ENCODE measurements around the gene MMD. TPM values are rescaled to one million over a fixed set of nuclear protein-coding genes. Genes with fewer than 3 reads are reported as not detected.

The MMD gene
- total RNA-seq, 5 donors from 2014 or later (not counting 1 experiment from before 2014, with no cell fraction given), result 12.8 to 26.3 (median 17.5) TPM

DNA sequence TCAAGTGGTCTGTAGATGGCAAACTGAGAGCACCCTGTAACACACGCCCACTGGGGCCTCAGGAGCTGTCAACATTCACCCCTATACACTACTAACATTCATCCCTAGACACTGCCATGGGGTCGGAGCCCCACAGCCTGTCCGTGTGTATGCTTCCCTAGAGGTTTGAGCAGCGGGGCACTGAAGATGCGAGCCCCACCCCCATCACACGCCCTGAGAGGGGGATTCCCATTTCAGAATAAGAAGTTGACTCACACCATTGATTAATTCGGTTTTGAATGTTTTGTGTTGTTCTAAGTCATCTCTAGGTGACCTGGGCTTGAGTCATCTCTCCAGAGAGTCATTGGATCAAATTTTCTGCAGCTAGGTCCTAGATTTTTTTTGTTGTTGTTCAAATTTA, 37.3 kb upstream of the MMD start:
- Histone ChIP-seq H3K27me3 (replicated peaks in 1 of 2; ENCODE audit: control insufficient read depth in 2 of 2, extremely low read depth in 1 of 2, insufficient read depth in 2 of 2, low read length in 1 of 2) (peaks cover 0 to 10% of the 10 kb centered on the region in 2 experiments), H3K4me1 (ENCODE audit: control insufficient read depth in 1 of 2, extremely low read depth in 1 of 2, insufficient read depth in 2 of 2, low read length in 2 of 2) (peaks cover 0 to 4% of the 10 kb centered on the region in 2 experiments), H3K9me3 (no peaks in the 10 kb centered on the region), H3K27ac (ENCODE audit: low read length) (no peak overlapping the region), H3K4me3 (ENCODE audit: control insufficient read depth in 1 of 2, extremely low read depth in 1 of 2, low read length in 1 of 2) (no peak overlapping the region), H3K36me3 (ENCODE audit: control insufficient read depth in 2 of 2, extremely low read depth in 1 of 2, insufficient read depth in 1 of 2, low read length in 1 of 2) (no peaks in the 10 kb centered on the region)
- peaks cover 0 to 3% (median 0%) of the 10 kb centered on the region in 3 donors for H3K4me1 Mint-ChIP-seq
- ChIA-PET CTCF (no interaction called here), POLR2A (no interaction called here)
- no peaks in the 10 kb centered on the region for H3K9me3 Mint-ChIP-seq
- ATAC-seq (replicated peaks in 1 of 4) (no peak), DNase-seq (no peak)
- H3K36me3 Mint-ChIP-seq, result no peaks in the 10 kb centered on the region
- WGBS (ENCODE audit: insufficient coverage), result no CpG with 5 or more reads among the region's 7 CpGs
- H3K4me3 Mint-ChIP-seq, result no peak overlapping the region
- peaks cover 3 to 7% of the 10 kb centered on the region in 2 donors for H3K27me3 Mint-ChIP-seq
- H3K27ac Mint-ChIP-seq, result no peak overlapping the region

DNA sequence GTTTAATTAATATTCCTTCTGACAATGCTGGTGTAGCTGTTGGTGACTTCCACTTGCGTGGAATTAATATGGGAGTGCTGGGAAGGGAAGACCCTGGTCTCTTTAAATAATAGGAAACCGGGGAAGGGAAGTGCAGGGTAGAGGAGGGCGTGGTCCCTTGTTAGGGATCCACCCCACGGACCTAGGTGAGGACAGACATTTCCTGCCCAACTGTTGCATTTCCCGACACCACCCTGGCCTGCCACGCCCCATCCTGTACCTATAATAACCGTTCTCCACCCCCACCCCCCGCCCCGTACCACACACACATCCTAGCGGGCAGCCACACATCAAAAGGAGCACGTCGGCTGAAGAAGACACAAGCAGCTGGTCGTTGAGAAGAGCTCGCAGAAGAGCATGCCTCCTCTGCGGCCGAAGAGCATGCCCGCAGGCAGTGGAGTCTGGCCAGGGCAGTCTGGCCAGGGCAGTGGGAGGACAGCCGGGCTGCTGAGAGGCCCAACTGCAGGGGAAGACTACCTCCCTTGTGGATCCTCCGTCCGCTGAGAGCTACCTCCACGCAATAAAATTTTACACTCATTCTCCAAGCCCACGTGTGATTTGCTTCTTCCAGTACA, 36.8 kb upstream of the MMD start:
- H3K36me3 Mint-ChIP-seq, result no peaks in the 10 kb centered on the region
- CTCF ChIA-PET, result no interaction called here
- no peaks in the 10 kb centered on the region for H3K9me3 ChIP-seq

DNA sequence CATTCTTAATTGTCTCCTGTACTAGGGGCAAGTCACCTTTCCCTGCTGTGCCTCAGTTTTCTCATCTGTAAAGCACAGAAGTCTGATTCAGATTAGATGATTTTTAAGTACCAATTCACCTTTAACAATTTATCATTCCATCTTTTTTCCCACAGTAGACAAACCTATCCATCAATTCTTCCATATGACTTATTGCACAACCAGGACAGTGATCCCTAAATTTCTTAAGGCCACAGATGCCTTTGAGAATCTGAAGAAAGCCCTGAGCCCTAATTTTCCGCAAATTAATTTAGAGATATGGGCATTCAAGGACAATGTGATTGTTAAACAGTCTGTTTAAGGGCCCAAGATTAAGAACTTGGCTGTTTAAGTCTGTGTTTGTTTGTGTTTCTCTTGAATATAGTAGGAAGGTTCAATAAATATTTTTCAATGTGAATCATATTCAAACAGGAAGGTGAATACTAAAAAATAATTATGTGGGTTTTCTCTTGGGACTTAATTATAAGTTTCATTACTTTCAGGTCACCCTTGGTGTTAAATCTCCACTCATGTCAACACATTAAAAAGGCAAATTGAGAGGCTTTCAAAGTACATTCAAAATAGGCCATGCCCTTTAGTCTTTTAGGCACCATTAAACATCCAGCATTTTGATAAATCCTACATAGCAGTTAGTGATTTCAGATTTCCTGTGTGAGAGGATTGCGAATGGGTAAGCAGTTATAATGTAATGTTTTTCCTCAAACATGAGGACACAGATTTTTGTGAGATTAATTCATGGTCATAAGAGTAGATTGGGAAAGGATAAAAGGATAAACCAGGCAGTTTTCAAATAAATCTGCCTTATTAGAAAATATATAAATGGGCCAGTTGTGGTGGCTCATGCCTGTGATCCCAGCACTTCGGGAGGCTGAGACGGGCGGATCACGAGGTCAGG, 34.9 kb upstream of the MMD start:
- DNase-seq (no peak), ATAC-seq (replicated peaks in 1 of 4) (no peak)
- H3K27ac Mint-ChIP-seq, result no peak overlapping the region
- H3K27me3 Mint-ChIP-seq, result peaks cover 6 to 10% of the 10 kb centered on the region in 2 donors
- 89% methylated on average over 1 of the region's 6 CpGs for whole genome bisulfite sequencing (ENCODE audit: insufficient coverage)
- ChIA-PET CTCF (no interaction called here), POLR2A (no interaction called here)
- H3K4me1 Mint-ChIP-seq, result peaks cover 0 to 3% (median 0%) of the 10 kb centered on the region in 3 donors
- Histone ChIP-seq H3K27me3 (replicated peaks in 1 of 2; ENCODE audit: control insufficient read depth in 2 of 2, extremely low read depth in 1 of 2, insufficient read depth in 2 of 2, low read length in 1 of 2) (peaks cover 0 to 10% of the 10 kb centered on the region in 2 experiments), H3K36me3 (ENCODE audit: control insufficient read depth in 2 of 2, extremely low read depth in 1 of 2, insufficient read depth in 1 of 2, low read length in 1 of 2) (no peaks in the 10 kb centered on the region), H3K27ac (ENCODE audit: low read length) (no peak overlapping the region), H3K4me1 (ENCODE audit: control insufficient read depth in 1 of 2, extremely low read depth in 1 of 2, insufficient read depth in 2 of 2, low read length in 2 of 2) (peaks cover 2 to 4% of the 10 kb centered on the region in 2 experiments), H3K9me3 (no peaks in the 10 kb centered on the region), H3K4me3 (ENCODE audit: control insufficient read depth in 1 of 2, extremely low read depth in 1 of 2, low read length in 1 of 2) (no peak overlapping the region)
- no peaks in the 10 kb centered on the region for H3K36me3 Mint-ChIP-seq
- H3K9me3 Mint-ChIP-seq, result no peaks in the 10 kb centered on the region
- no peak overlapping the region for H3K4me3 Mint-ChIP-seq

More for the DNA sequence above, 36.8 kb upstream of the MMD start:
- Histone ChIP-seq H3K4me3 (ENCODE audit: control insufficient read depth in 1 of 2, extremely low read depth in 1 of 2, low read length in 1 of 2) (no peak overlapping the region), H3K4me1 (ENCODE audit: control insufficient read depth in 1 of 2, extremely low read depth in 1 of 2, insufficient read depth in 2 of 2, low read length in 2 of 2) (peaks cover 0 to 4% of the 10 kb centered on the region in 2 experiments), H3K27ac (ENCODE audit: low read length) (no peak overlapping the region), H3K36me3 (ENCODE audit: control insufficient read depth in 2 of 2, extremely low read depth in 1 of 2, insufficient read depth in 1 of 2, low read length in 1 of 2) (no peaks in the 10 kb centered on the region), H3K27me3 (replicated peaks in 1 of 2; ENCODE audit: control insufficient read depth in 2 of 2, extremely low read depth in 1 of 2, insufficient read depth in 2 of 2, low read length in 1 of 2) (peaks cover 0 to 10% of the 10 kb centered on the region in 2 experiments)
- Mint-ChIP-seq H3K27me3 (peaks cover 6 to 10% of the 10 kb centered on the region in 2 donors), H3K4me3 (no peak overlapping the region), H3K4me1 (peaks cover 0 to 3% (median 0%) of the 10 kb centered on the region in 3 donors), H3K9me3 (no peaks in the 10 kb centered on the region), H3K27ac (no peak overlapping the region)
- DNase-seq (no peak), ATAC-seq (replicated peaks in 1 of 4) (no peak)
- POLR2A ChIA-PET, result no interaction called here
- 68% methylated on average over 12 of the region's 22 CpGs for WGBS (ENCODE audit: insufficient coverage)

DNA sequence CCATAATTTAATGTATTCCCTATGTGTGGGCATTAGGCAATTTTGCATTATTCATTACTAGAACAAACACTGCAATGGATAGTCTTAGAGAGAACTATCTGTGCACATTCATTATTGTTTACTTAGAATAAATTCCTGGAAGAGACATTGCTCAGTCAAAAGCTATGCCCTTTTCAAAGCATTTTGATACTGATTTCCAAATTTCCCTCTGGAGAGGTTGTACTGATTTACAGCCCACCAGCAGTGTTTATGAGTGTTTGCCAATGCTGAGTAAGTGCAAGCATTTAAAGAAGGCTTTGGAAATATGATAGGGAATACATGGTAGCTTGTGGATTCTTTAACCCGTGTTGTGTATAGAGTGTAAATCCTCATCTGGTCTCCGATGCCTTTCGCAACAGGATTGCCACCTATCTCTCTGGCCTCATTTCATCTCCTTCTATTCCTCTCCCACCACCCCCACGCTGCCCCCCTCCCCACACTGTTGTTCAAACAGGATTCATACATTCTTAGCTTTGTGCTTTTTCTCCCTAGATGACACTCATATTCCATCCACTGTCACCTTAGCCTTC, 33.4 kb upstream of the MMD start:
- H3K27me3 ChIP-seq (replicated peaks in 1 of 2; ENCODE audit: control insufficient read depth in 2 of 2, extremely low read depth in 1 of 2, insufficient read depth in 2 of 2, low read length in 1 of 2), result peaks cover 0 to 10% of the 10 kb centered on the region in 2 experiments
- H3K27ac ChIP-seq (ENCODE audit: low read length), result no peak overlapping the region
- Mint-ChIP-seq H3K27ac (no peak overlapping the region), H3K27me3 (peaks cover 6 to 14% of the 10 kb centered on the region in 2 donors), H3K4me1 (peaks cover 2 to 7% (median 3%) of the 10 kb centered on the region in 3 donors), H3K36me3 (no peaks in the 10 kb centered on the region), H3K9me3 (no peaks in the 10 kb centered on the region), H3K4me3 (no peak overlapping the region)
- 88% methylated on average over 2 of the region's 4 CpGs for WGBS (ENCODE audit: insufficient coverage)
- peaks cover 3 to 4% of the 10 kb centered on the region in 2 experiments for H3K4me1 ChIP-seq (ENCODE audit: control insufficient read depth in 1 of 2, extremely low read depth in 1 of 2, insufficient read depth in 2 of 2, low read length in 2 of 2)
- no peak for ATAC-seq (replicated peaks in 1 of 4)
- CTCF ChIA-PET, result no interaction called here
- H3K4me3 ChIP-seq (ENCODE audit: control insufficient read depth in 1 of 2, extremely low read depth in 1 of 2, low read length in 1 of 2), result no peak overlapping the region
- no peaks in the 10 kb centered on the region for H3K36me3 ChIP-seq (ENCODE audit: control insufficient read depth in 2 of 2, extremely low read depth in 1 of 2, insufficient read depth in 1 of 2, low read length in 1 of 2)
- no peaks in the 10 kb centered on the region for H3K9me3 ChIP-seq
- no peak for DNase-seq
- POLR2A ChIA-PET, result no interaction called here

DNA sequence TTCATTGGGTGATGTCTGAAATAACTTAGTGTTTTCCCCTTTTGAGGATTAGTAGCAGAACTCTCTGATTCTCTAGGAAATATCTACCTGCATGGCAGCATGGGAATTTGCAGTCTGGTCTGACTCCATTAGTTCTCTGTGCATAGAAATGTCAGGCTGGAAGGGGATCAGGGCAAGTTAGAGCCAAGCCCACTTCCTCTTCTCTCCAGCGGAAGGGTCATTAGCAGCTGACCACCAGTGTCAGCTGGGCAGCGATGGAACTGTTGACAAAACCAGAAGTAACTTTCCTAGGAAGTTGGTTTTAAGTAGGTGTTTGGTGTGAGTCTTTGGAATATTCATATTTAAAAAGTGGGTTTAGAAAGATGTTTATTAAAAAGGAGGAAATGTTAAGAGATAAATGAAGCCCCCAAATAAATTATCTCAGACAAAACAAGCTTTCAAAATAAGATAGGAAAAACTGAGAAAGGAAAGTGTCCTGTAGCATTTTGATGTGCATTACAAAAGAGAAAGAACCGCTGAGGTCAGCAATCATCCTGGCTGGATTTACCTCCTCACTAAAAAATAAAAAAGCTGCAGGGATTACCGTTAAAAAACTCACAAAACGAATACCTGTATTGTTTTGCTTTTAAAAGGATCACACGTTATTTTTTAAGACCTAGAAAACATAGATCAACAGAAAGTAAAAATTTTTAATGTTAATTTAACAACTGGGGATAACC, 32.4 kb upstream of the MMD start:
- CTCF ChIA-PET, result no interaction called here

More for the DNA sequence above, 32.4 kb upstream of the MMD start:
- no peaks in the 10 kb centered on the region for H3K9me3 Mint-ChIP-seq
- H3K36me3 ChIP-seq (ENCODE audit: control insufficient read depth in 2 of 2, extremely low read depth in 1 of 2, insufficient read depth in 1 of 2, low read length in 1 of 2), result no peaks in the 10 kb centered on the region
- peaks cover 0 to 9% of the 10 kb centered on the region in 2 experiments for H3K27me3 ChIP-seq (replicated peaks in 1 of 2; ENCODE audit: control insufficient read depth in 2 of 2, extremely low read depth in 1 of 2, insufficient read depth in 2 of 2, low read length in 1 of 2)
- no peak for ATAC-seq (replicated peaks in 1 of 4)
- peaks cover 2 to 7% (median 3%) of the 10 kb centered on the region in 3 donors for H3K4me1 Mint-ChIP-seq
- H3K27me3 Mint-ChIP-seq, result peaks cover 6 to 14% of the 10 kb centered on the region in 2 donors
- H3K27ac ChIP-seq (ENCODE audit: low read length), result no peak overlapping the region
- H3K36me3 Mint-ChIP-seq, result no peaks in the 10 kb centered on the region
- H3K9me3 ChIP-seq, result no peaks in the 10 kb centered on the region
- H3K4me3 Mint-ChIP-seq, result no peak overlapping the region
- no peak overlapping the region for H3K4me3 ChIP-seq (ENCODE audit: control insufficient read depth in 1 of 2, extremely low read depth in 1 of 2, low read length in 1 of 2)
- no peak for DNase-seq
- peaks cover 3 to 4% of the 10 kb centered on the region in 2 experiments for H3K4me1 ChIP-seq (ENCODE audit: control insufficient read depth in 1 of 2, extremely low read depth in 1 of 2, insufficient read depth in 2 of 2, low read length in 2 of 2)
- no CpG with 5 or more reads among the region's 6 CpGs for WGBS (ENCODE audit: insufficient coverage)
- no peak overlapping the region for H3K27ac Mint-ChIP-seq
- POLR2A ChIA-PET, result no interaction called here

Data from T-cell (primary cell).